Dermis microvascular lymphatic vessel endothelial cell (primary cell): ENCODE measurements around the gene NAA60. TPM values are rescaled to one million over a fixed set of nuclear protein-coding genes. Genes with fewer than 3 reads are reported as not detected.

Source experiments
- total RNA-seq: library from RNA; depleted of rRNA; stranded (reverse); fragments of >200 nt; gene quantifications from 2 replicates; pipeline ENCODE4 v1.2.1, GENCODE V29; 2014

The NAA60 gene
- total RNA-seq, 1 donor from 2014 or later: 6.8 TPM

Other genes starting within 250 kb of the NAA60 start
- gene ZNF200, start 208.5 kb upstream of the NAA60 start, total RNA-seq: 8.2 and 9.4 TPM in 2 replicates
- under 0.01 TPM in 1 of 2 replicates, not detected in the other for gene MEFV, start 187.0 kb upstream of the NAA60 start, total RNA-seq
- gene ZNF263, start 160.2 kb upstream of the NAA60 start, total RNA-seq: 31.2 and 46.8 TPM in 2 replicates
- gene TIGD7, start 138.2 kb upstream of the NAA60 start, total RNA-seq: 2.8 and 2.9 TPM in 2 replicates
- 10.1 and 13.7 TPM in 2 replicates for gene ZNF75A, start 138.2 kb upstream of the NAA60 start, total RNA-seq
- gene OR2C1, start 87.8 kb upstream of the NAA60 start, total RNA-seq: under 0.01 TPM in 1 of 2 replicates, not detected in the other
- 7.4 and 10.9 TPM in 2 replicates for gene ZSCAN32, start 42.7 kb upstream of the NAA60 start, total RNA-seq
- gene ZNF174, start 42.5 kb upstream of the NAA60 start, total RNA-seq: 5.0 and 7.1 TPM in 2 replicates
- 1.5 and 2.5 TPM in 2 replicates for gene ZNF597, start 176 bp upstream of the NAA60 start, total RNA-seq
- not detected in 2 replicates for gene C16orf90, start 51.8 kb downstream of the NAA60 start, total RNA-seq
- gene CLUAP1, start 57.3 kb downstream of the NAA60 start, total RNA-seq: 6.4 and 7.6 TPM in 2 replicates
- gene NLRC3, start 133.7 kb downstream of the NAA60 start, total RNA-seq: 5.1 and 5.4 TPM in 2 replicates
- 1.9 and 2.1 TPM in 2 replicates for gene SLX4, start 167.9 kb downstream of the NAA60 start, total RNA-seq
- 10.0 and 14.3 TPM in 2 replicates for gene DNASE1, start 211.0 kb downstream of the NAA60 start, total RNA-seq